DOHH2 (cell line): ENCODE data around the gene SP6.

Experiments
- EZH2phosphoT487 ChIP-seq: fragments of 200-600 bp; sonication (generic); IDR thresholded peaks from 2 replicates; pipeline ENCODE4 v1.6.1; 2017; ENCODE audit warnings: borderline replicate concordance, mild to moderate bottlenecking, antibody characterized with exemption, low read length, moderate library complexity, mixed read lengths
- TF ChIP-seq, protein P1 (sequence below): fragments of 200-600 bp; sonication (generic); IDR thresholded peaks from one replicate; pipeline ENCODE4 v1.5.1; 2014; ENCODE audit warnings: antibody characterized with exemption, mild to moderate bottlenecking, low read depth, low read length; ENCODE audit not compliant: poor library complexity, severe bottlenecking

DNA sequence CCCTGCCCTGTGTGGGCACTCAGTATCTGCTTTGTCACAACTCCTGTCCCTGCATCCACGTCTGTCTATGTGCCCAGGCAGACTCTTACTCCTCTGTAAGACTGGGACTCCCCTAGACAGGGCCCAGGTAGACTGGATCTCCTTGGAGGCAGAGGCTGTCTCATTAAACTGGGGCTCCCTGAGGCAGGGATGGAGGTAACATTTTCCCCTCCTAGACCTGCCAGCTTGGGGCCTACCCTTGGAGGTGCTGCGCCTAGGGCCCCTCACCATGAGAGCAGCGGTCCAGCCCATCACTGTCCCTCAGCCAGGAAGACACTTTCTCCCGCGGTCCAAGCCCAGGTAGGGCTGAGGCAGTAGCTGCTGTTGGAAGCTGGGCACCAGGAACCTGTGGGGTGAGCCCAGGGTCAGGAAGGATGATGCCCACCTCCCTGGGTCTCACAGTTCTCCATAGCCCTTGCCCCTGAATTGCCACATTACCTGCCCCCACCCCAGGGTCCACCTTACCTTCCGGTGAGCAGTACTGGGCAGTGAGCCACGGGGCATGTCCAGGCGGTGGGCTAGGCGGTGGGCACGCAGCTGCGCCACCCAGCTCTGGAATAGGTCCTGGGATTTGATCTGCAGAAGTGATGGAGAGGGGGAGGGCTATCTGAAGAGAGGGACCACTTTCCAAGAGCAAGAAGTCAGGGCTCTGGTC, 32.8 kb downstream of the SP6 start:
- no peak for TF ChIP-seq EZH2phosphoT487
- TF ChIP-seq, protein P1, sequence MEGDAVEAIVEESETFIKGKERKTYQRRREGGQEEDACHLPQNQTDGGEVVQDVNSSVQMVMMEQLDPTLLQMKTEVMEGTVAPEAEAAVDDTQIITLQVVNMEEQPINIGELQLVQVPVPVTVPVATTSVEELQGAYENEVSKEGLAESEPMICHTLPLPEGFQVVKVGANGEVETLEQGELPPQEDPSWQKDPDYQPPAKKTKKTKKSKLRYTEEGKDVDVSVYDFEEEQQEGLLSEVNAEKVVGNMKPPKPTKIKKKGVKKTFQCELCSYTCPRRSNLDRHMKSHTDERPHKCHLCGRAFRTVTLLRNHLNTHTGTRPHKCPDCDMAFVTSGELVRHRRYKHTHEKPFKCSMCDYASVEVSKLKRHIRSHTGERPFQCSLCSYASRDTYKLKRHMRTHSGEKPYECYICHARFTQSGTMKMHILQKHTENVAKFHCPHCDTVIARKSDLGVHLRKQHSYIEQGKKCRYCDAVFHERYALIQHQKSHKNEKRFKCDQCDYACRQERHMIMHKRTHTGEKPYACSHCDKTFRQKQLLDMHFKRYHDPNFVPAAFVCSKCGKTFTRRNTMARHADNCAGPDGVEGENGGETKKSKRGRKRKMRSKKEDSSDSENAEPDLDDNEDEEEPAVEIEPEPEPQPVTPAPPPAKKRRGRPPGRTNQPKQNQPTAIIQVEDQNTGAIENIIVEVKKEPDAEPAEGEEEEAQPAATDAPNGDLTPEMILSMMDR, result no peak
